Measurements from ENCODE around the gene SHKBP1. TPM values are rescaled to one million over a fixed set of nuclear protein-coding genes. Genes with fewer than 3 reads are reported as not detected.

The SHKBP1 gene
- total and polyA plus RNA-seq, 2 donors (not counting 1 experiment from before 2014, with no cell fraction given), result 179 to 227 TPM

DNA sequence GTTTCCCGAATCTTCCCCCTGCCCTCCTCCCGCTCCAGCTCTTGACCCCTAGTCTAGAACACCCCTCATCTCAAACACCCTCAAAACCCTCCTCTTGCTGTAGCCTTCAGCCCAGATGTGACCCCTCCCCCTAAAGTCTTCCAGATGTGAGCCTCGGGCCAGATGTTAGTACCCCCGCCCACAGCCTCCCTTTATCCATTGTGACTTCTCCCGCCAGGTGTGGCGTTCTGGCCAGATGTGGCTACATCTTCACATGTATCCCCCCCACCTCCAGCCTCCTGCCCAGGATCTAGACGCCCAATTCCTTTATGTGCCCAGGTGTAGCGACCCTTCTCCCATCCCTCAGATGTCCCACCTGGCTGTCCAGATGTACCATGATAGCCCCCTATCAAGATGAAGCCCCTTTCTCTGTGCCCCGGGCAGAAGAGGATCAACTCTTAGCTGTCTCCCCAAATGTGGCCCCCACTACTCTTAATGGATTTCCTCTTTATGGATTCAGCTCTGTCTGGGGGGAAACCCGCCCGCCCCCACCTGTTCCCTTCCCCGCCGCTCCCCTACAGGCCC lies 24.0 kb downstream of the SHKBP1 start:
- Mint-ChIP-seq H3K27ac (peak overlapping the region; percentile 62), H3K4me3 (peak overlapping the region; percentile 74), H3K9me3 (ENCODE audit: insufficient read depth) (no peaks in the 10 kb centered on the region), H3K27me3 (peaks cover 35% of the 10 kb centered on the region), H3K4me1 (peaks cover 65% of the 10 kb centered on the region)
- Histone ChIP-seq H2AFZ (ENCODE audit: insufficient read depth, low read depth, low read length, poor library complexity, severe bottlenecking) (peak overlapping the region; percentile 14), H3K79me2 (ENCODE audit: control insufficient read depth, insufficient read depth, low read length) (no peaks in the 10 kb centered on the region), H3K4me1 (ENCODE audit: control insufficient read depth in 2 of 2, insufficient read depth in 2 of 2, low read length in 2 of 2) (peaks cover 78 to 87% of the 10 kb centered on the region in 2 donors), H3K9me3 (ENCODE audit: control extremely low read depth in 1 of 3, control insufficient read depth in 2 of 3, insufficient read depth in 1 of 3, low read length in 2 of 3) (peaks cover 0 to 33% (median 0%) of the 10 kb centered on the region in 3 donors), H3K4me3 (ENCODE audit: control extremely low read depth in 1 of 5, extremely low read depth in 1 of 5, insufficient read depth in 1 of 5, low read depth in 2 of 5, low read length in 4 of 5) (peak overlapping the region in 2 of 5 experiments; percentile 6 to 9), H3K27ac (ENCODE audit: low read length in 2 of 2) (no peak overlapping the region), H3K27me3 (replicated peaks in 1 of 4; ENCODE audit: control extremely low read depth in 1 of 4, control insufficient read depth in 3 of 4, insufficient read depth in 4 of 4, low read length in 3 of 4) (peaks cover 0 to 66% (median 40%) of the 10 kb centered on the region in 4 experiments), H3K36me3 (replicated peaks in 1 of 2; ENCODE audit: control extremely low read depth in 1 of 2, control insufficient read depth in 1 of 2, extremely low read depth in 1 of 2, insufficient read depth in 2 of 2, low read length in 1 of 2) (no peaks in the 10 kb centered on the region), H4K20me1 (ENCODE audit: control insufficient read depth, insufficient read depth, low read length, poor library complexity, severe bottlenecking) (no peaks in the 10 kb centered on the region), H3K9ac (ENCODE audit: low read length) (peak overlapping the region; percentile 17), H3K4me2 (replicated peaks; ENCODE audit: low read depth, low read length, poor library complexity, severe bottlenecking) (peak overlapping the region; percentile 87)
- ChIA-PET POLR2A (interaction anchor here (0.6 to 2.0 kb wide), 3 partner anchors 10 to 217 kb away, joined by 7 to 9 read pairs (median 7); no protein-coding TSS in a partner anchor), CTCF (interaction anchor here (0.6 to 8.6 kb wide), 14 partner anchors 9 to 296 kb away, joined by 3 to 84 read pairs (median 8); no protein-coding TSS in a partner anchor)
- no peak for ATAC-seq (ENCODE audit: low read depth)
- DNase-seq, result peak; percentile 61
- no peak for TF ChIP-seq EZH2 (IDR thresholded peaks at IDR 0.05; ENCODE audit: borderline replicate concordance, insufficient read depth, low read depth, low read length, poor library complexity, severe bottlenecking)
- no peak for TF ChIP-seq CTCF (IDR thresholded peaks at IDR 0.05)
- intact Hi-C loops (cut with micrococcal nuclease), result no loop called here
- 7% methylated on average over 13 of the region's 13 CpGs for WGBS (ENCODE audit: insufficient coverage)
